Calu3 (cell line): ENCODE results near the gene C12orf43. TPM values are rescaled to one million over a fixed set of nuclear protein-coding genes. Genes with fewer than 3 reads are reported as not detected.

ENCODE experiments used
- BruUV-seq: library from RNA; stranded (reverse); fragments of 400-500 nt; replicated peaks from 2 replicates; lab custom pipeline; 2021; lab: Mats Ljungman, UMichigan
- CTCF ChIA-PET: fragments of 300-600 bp; sonication (Branson Sonifier 250); formaldehyde crosslinking; loops from one replicate; lab custom pipeline; 2022; ENCODE audit warnings: antibody characterized with exemption; lab: Charles Lee
- DNase-seq: peaks from one replicate; pipeline ENCODE4 v3.0.0; 2022
- H3K27ac Mint-ChIP-seq: one replicate; pipeline ENCODE4 v1.8.0; 2022; ENCODE audit warnings: mixed read lengths; ENCODE audit not compliant: unreplicated experiment
- H3K27me3 Mint-ChIP-seq: one replicate; pipeline ENCODE4 v1.8.0; 2022; ENCODE audit warnings: mixed read lengths; ENCODE audit not compliant: unreplicated experiment
- H3K36me3 Mint-ChIP-seq: one replicate; pipeline ENCODE4 v1.8.0; 2022; ENCODE audit warnings: mild to moderate bottlenecking, moderate library complexity, mixed read lengths; ENCODE audit not compliant: insufficient read depth, unreplicated experiment
- H3K4me1 Mint-ChIP-seq: one replicate; pipeline ENCODE4 v1.8.0; 2022; ENCODE audit warnings: mild to moderate bottlenecking, low read depth, mixed read lengths; ENCODE audit not compliant: unreplicated experiment
- H3K4me3 Mint-ChIP-seq: one replicate; pipeline ENCODE4 v1.8.0; 2022; ENCODE audit warnings: mild to moderate bottlenecking, low read depth, moderate library complexity, mixed read lengths; ENCODE audit not compliant: unreplicated experiment
- H3K9me3 Mint-ChIP-seq: one replicate; pipeline ENCODE4 v1.8.0; 2022; ENCODE audit warnings: low read depth, mixed read lengths; ENCODE audit not compliant: unreplicated experiment
- intact Hi-C: fragments of 100-400 bp; cut with micrococcal nuclease; formaldehyde crosslinking; loops from one replicate; pipeline ENCODE4 v1.10.0; 2022; ENCODE audit not compliant: unreplicated experiment
- total RNA-seq: library from RNA; stranded (reverse); gene quantifications from 2 replicates; pipeline ENCODE4 v1.2.3, GENCODE V29; 2022
- TF ChIP-seq, protein P1 (sequence below): fragments of 200-600 bp; IDR thresholded peaks from one replicate; pipeline ENCODE4 v1.8.0; 2022; ENCODE audit warnings: antibody characterized with exemption; ENCODE audit not compliant: unreplicated experiment

The C12orf43 gene
- total RNA-seq, 1 experiment from 2014 or later, result 26.2 TPM

DNA sequence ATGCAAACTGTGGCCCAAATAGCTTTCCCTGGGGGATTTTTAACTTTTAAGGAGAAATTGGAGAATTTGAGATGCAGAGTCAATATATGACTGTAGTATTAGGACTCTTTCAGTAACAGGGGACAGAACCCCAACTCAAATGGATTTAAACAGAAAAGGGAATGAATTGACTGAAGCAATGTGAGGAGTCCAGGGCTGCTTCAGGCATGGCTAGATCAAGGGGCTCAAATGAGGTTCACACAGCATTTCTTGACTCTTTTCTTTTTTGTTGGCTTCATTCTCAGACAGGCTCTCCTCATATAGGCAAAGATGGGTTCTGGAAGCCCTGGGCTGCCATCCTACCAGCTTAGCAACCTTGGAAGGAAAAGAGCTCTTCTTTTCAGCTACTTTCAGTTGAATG, 24.3 kb downstream of the C12orf43 start:
- Mint-ChIP-seq H3K4me1 (no peaks in the 10 kb centered on the region), H3K36me3 (peaks cover 29% of the 10 kb centered on the region), H3K27me3 (no peaks in the 10 kb centered on the region), H3K9me3 (peaks cover 14% of the 10 kb centered on the region), H3K4me3 (no peak overlapping the region), H3K27ac (no peak overlapping the region)
- TF ChIP-seq, protein P1, sequence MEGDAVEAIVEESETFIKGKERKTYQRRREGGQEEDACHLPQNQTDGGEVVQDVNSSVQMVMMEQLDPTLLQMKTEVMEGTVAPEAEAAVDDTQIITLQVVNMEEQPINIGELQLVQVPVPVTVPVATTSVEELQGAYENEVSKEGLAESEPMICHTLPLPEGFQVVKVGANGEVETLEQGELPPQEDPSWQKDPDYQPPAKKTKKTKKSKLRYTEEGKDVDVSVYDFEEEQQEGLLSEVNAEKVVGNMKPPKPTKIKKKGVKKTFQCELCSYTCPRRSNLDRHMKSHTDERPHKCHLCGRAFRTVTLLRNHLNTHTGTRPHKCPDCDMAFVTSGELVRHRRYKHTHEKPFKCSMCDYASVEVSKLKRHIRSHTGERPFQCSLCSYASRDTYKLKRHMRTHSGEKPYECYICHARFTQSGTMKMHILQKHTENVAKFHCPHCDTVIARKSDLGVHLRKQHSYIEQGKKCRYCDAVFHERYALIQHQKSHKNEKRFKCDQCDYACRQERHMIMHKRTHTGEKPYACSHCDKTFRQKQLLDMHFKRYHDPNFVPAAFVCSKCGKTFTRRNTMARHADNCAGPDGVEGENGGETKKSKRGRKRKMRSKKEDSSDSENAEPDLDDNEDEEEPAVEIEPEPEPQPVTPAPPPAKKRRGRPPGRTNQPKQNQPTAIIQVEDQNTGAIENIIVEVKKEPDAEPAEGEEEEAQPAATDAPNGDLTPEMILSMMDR, result no peak
- DNase-seq, result no peak
- BruUV-seq, result no TSS peak
- CTCF ChIA-PET, result no interaction called here
- intact Hi-C loops, result no loop called here

DNA sequence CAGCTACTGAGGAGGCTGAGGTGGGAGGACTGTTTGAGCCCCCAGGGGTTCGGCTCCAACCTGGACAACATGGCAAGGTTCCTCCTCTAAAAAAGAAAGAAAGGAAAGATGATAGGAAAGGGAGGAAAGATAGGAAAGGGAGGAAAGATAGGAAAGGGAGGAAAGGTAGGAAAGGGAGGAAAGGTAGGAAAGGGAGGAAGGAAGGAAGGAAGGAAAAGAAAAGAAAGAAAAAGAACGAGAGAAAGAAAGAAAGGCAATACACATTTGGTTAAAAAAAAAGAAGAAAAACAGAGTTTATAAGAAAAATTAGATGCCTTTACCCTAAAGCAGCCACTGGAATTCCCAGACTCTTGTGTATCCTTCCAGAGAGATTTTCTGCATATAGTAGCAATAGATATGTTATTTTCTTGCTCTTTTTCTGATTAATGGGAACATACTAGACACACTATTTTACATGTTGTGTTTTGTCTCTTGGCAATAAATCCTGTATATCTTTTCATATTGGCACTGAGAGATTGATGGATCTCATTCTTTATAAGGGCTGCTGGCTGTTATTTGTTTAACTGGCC, 25.7 kb downstream of the C12orf43 start:
- peaks cover 31% of the 10 kb centered on the region for H3K36me3 Mint-ChIP-seq
- CTCF ChIA-PET, result no interaction called here

DNA sequence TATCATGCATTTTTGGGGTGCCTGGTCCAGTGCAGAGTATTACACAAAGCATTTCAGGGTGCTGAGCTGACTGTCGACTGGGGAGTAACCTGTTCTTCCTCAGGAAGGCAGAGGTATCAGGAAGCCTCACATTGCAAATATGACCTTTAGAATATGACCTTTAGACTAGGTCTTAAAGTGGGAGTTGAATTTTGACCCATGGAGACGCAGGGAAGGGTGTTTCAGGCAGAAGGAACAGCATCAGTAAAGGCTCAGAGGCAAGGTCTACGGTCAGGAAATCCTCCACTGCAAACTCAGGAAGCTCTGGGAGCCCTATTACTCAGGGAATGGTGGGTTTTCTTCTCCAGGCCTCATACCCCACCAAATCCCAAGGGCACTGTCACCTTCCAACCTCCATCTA, 26.6 kb downstream of the C12orf43 start:
- BruUV-seq, result no TSS peak

More for the DNA sequence above, 25.7 kb downstream of the C12orf43 start:
- H3K9me3 Mint-ChIP-seq, result peaks cover 14% of the 10 kb centered on the region
- no peak for DNase-seq
- H3K27me3 Mint-ChIP-seq, result no peaks in the 10 kb centered on the region
- no peak overlapping the region for H3K4me3 Mint-ChIP-seq
- H3K27ac Mint-ChIP-seq, result no peak overlapping the region
- TF ChIP-seq, protein P1, result no peak
- intact Hi-C loops, result no loop called here
- no TSS peak for BruUV-seq
- H3K4me1 Mint-ChIP-seq, result peaks cover 7% of the 10 kb centered on the region

DNA sequence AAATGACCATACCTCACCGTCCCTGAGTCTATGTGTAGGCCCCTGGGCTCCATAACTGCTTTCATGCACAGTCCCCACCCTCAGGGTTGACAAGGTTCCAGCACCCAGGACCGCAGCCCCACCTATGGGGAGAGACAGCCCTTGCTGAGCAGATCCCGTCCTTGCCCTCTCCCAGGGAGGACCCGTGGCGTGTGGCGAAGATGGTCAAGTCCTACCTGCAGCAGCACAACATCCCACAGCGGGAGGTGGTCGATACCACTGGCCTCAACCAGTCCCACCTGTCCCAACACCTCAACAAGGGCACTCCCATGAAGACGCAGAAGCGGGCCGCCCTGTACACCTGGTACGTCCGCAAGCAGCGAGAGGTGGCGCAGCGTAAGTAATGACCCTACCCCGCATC, 27.6 kb downstream of the C12orf43 start:
- Mint-ChIP-seq H3K36me3 (peaks cover 26% of the 10 kb centered on the region), H3K27ac (no peak overlapping the region), H3K27me3 (no peaks in the 10 kb centered on the region), H3K4me3 (no peak overlapping the region), H3K9me3 (peaks cover 3% of the 10 kb centered on the region), H3K4me1 (peaks cover 20% of the 10 kb centered on the region)
- no TSS peak for BruUV-seq
- intact Hi-C loops, result no loop called here
- DNase-seq, result no peak
- CTCF ChIA-PET, result no interaction called here
- TF ChIP-seq, protein P1, result no peak

More for the DNA sequence above, 26.6 kb downstream of the C12orf43 start:
- intact Hi-C loops, result no loop called here
- CTCF ChIA-PET, result interaction anchor here (1.1 kb wide), 1 partner anchor 9 kb away, joined by 4 read pairs; no protein-coding TSS in a partner anchor
- no peak overlapping the region for H3K4me3 Mint-ChIP-seq
- no peak overlapping the region for H3K27ac Mint-ChIP-seq
- peaks cover 22% of the 10 kb centered on the region for H3K36me3 Mint-ChIP-seq
- H3K9me3 Mint-ChIP-seq, result peaks cover 6% of the 10 kb centered on the region
- peaks cover 9% of the 10 kb centered on the region for H3K4me1 Mint-ChIP-seq
- H3K27me3 Mint-ChIP-seq, result no peaks in the 10 kb centered on the region
- TF ChIP-seq, protein P1, result no peak
- DNase-seq, result no peak
